Neural crest cell (in vitro differentiated cells): ENCODE results near the gene ELMOD1. TPM values are rescaled to one million over a fixed set of nuclear protein-coding genes. Genes with fewer than 3 reads are reported as not detected.
A peak's percentile ranks its signal among the peaks of the same experiment; 100 is the strongest.

Experiments used
- DNase-seq: peaks from one replicate; pipeline ENCODE4 v3.0.0; 2021; ENCODE audit warnings: low read depth, mixed read lengths, low spot score
- H3K27ac Mint-ChIP-seq: one replicate; pipeline ENCODE4 v1.8.0; 2021; ENCODE audit warnings: mild to moderate bottlenecking, mixed read lengths; ENCODE audit not compliant: unreplicated experiment
- H3K27me3 Mint-ChIP-seq: 2 replicates; pipeline ENCODE4 v1.8.0; 2021; ENCODE audit warnings: low read depth, mild to moderate bottlenecking, mixed read lengths
- H3K36me3 Mint-ChIP-seq: 2 replicates; pipeline ENCODE4 v1.8.0; 2021; ENCODE audit warnings: low read depth, mild to moderate bottlenecking, mixed read lengths
- H3K4me1 Mint-ChIP-seq: 2 replicates; pipeline ENCODE4 v1.8.0; 2021; ENCODE audit warnings: mixed read lengths
- H3K4me3 Mint-ChIP-seq: one replicate; pipeline ENCODE4 v1.8.0; 2021; ENCODE audit warnings: mild to moderate bottlenecking, mixed read lengths
- H3K9me3 Mint-ChIP-seq: 2 replicates; pipeline ENCODE4 v1.8.0; 2021; ENCODE audit warnings: mixed read lengths
- CTCF ChIP-seq: fragments of 200-600 bp; sonication (generic); conservative IDR thresholded peaks from 2 replicates; pipeline ENCODE4 v1.5.0; 2021; ENCODE audit warnings: antibody characterized with exemption, mild to moderate bottlenecking
- total RNA-seq: library from RNA; stranded (reverse); gene quantifications from 2 replicates; pipeline ENCODE4 v1.2.1, GENCODE V29; 2021

Gene ELMOD1
- total RNA-seq, 1 donor from 2014 or later = 0.40 TPM

- Mint-ChIP-seq H3K4me1 (peaks cover 11% of the 10 kb centered on the region), H3K27me3 (peaks cover 94% of the 10 kb centered on the region), H3K36me3 (no peaks in the 10 kb centered on the region), H3K27ac (no peak overlapping the region), H3K4me3 (no peak overlapping the region), H3K9me3 (no peaks in the 10 kb centered on the region)
- no peak for DNase-seq
- no peak for TF ChIP-seq CTCF
Measured at GRCh38 chr11:107594736-107595135, 3.8 kb downstream of the ELMOD1 start.

- no peak overlapping the region for H3K4me3 Mint-ChIP-seq
- peaks cover 73% of the 10 kb centered on the region for H3K27me3 Mint-ChIP-seq
Measured at GRCh38 chr11:107598225-107599139, 7.5 kb downstream of the ELMOD1 start.

GRCh38 chr11:107605061-107606006 is 14.4 kb downstream of the ELMOD1 start:
- Mint-ChIP-seq H3K4me1 (peaks cover 13% of the 10 kb centered on the region), H3K27me3 (peaks cover 30% of the 10 kb centered on the region), H3K36me3 (no peaks in the 10 kb centered on the region), H3K9me3 (no peaks in the 10 kb centered on the region), H3K27ac (no peak overlapping the region), H3K4me3 (no peak overlapping the region)
- no peak for TF ChIP-seq CTCF
- no peak for DNase-seq

More at GRCh38 chr11:107598225-107599139, 7.5 kb downstream of the ELMOD1 start:
- DNase-seq = no peak
- Mint-ChIP-seq H3K4me1 (no peaks in the 10 kb centered on the region), H3K27ac (no peak overlapping the region), H3K36me3 (no peaks in the 10 kb centered on the region), H3K9me3 (no peaks in the 10 kb centered on the region)
- peak; percentile 50 for TF ChIP-seq CTCF

DNA sequence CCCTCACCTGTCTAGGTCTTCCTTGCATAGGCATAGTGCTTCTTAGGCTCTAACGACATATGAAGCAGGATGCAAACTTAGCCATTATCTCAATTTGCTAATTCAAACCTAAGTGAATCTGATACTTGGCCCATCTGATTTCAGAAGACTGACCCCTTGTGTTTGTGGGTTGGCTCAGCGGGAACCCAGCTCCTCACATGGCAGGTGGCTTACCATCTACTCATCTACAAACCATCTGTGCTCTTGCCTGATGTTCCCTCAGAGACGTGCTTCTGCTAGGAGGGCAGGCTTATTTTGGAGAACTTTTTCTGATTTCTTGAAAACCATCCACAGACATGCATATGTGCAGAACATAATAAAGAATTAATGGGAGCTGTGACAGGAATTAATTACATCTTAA is 15.2 kb downstream of the ELMOD1 start:
- no peaks in the 10 kb centered on the region for H3K9me3 Mint-ChIP-seq
- no peak overlapping the region for H3K4me3 Mint-ChIP-seq
- H3K36me3 Mint-ChIP-seq = no peaks in the 10 kb centered on the region
- no peak overlapping the region for H3K27ac Mint-ChIP-seq
- H3K4me1 Mint-ChIP-seq = peaks cover 13% of the 10 kb centered on the region
- DNase-seq = no peak
- TF ChIP-seq CTCF = no peak
- H3K27me3 Mint-ChIP-seq = peaks cover 25% of the 10 kb centered on the region

DNA sequence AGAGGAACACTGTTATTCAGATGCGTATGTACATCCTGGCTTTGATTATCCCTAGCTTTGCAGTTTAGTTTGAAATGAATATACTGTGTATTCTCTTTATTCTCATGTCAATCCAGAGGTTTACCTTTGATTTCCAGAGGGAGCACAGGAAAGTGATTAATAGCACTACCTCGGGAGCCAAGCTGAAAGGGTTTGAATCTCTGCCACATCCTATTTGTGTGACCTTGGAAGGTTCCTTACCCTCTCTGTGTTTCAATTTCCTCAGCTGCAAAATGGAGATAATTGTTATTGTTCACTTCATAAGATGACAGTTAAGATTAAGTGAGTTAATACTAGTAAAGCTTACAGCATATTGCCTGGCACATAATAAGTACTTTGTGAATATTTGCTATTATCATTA is 17.9 kb downstream of the ELMOD1 start:
- H3K27ac Mint-ChIP-seq = no peak overlapping the region
- H3K9me3 Mint-ChIP-seq = no peaks in the 10 kb centered on the region
- peaks cover 13% of the 10 kb centered on the region for H3K4me1 Mint-ChIP-seq
- TF ChIP-seq CTCF = no peak
- H3K27me3 Mint-ChIP-seq = peaks cover 18% of the 10 kb centered on the region
- H3K4me3 Mint-ChIP-seq = no peak overlapping the region
- no peak for DNase-seq
- H3K36me3 Mint-ChIP-seq = no peaks in the 10 kb centered on the region
